Right renal cortex interstitium (tissue), 3 donors: ENCODE data around the gene SEPTIN10. TPM values are rescaled to one million over a fixed set of nuclear protein-coding genes. Genes with fewer than 3 reads are reported as not detected.

Experiments
- DNase-seq, 3 donors: peaks; one replicate each; pipeline ENCODE4 v3.0.0-alpha.2; 2013; ENCODE audit warnings: low read depth in 3 of 3, low spot score in 2 of 3
- polyA plus RNA-seq, 3 donors: library from polyadenylated mRNA; unstranded; fragments of 120-200 nt; gene quantifications; one replicate each; pipeline ENCODE4 v1.2.1, GENCODE V29; 2013; ENCODE audit not compliant: insufficient read length in 3 of 3

SEPTIN10 gene
- polyA plus RNA-seq, 3 donors = 114 to 116 (median 115) TPM

DNA sequence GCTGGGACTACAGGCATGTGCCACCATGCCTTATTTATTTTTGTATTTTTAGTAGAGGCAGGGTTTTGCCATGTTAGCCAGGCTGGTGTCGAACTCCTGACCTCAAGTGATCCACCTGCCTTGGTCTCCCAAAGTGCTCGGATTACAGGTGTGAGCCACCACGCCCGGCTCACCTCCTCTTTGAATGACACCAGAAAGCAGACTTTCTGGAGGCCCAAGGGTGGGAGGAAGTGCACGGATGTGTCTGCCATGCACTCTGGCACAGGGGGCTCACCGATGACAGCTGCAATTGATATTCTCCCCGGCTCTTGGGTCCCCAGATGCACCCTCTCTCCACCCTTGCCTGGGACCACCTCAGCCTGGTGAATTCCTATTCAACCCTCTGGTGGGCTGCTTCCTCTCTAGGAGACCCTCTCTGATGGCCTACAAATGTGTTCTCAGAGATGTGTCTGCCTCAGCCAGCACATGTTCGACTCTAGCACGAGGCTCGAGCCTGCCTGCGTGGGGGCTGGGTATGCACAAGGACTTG lies 87.3 kb downstream of the SEPTIN10 start:
- DNase-seq = no peak

DNA sequence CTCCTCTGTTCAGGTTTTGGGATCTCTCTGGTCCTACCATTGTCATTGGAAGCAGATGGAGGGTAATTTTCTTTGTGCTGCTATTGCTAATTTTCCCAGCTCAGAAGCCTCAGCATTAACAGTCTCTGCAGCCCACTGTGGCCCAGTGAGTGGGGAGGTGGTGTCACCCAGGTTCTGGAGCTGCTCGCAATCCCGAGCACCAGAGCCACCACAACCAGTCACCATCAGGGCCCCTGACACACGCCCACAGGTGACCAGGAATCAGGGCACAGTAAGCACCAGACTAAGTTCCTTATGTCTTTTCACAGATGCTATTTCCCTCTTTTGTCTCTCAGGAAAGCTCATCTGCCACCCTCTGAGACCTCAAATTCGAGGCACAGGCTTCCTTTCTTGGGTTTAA lies 87.9 kb downstream of the SEPTIN10 start:
- no peak for DNase-seq

- no peak for DNase-seq
Observed at GRCh38 chr2:109523536-109524361, 90.0 kb downstream of the SEPTIN10 start.

GRCh38 chr2:109523121-109523520 lies 90.6 kb downstream of the SEPTIN10 start:
- DNase-seq = no peak

- DNase-seq = no peak
Observed at GRCh38 chr2:109522063-109522374, 91.7 kb downstream of the SEPTIN10 start.

- no peak for DNase-seq
Observed at GRCh38 chr2:109521233-109522062, 92.3 kb downstream of the SEPTIN10 start.

DNA sequence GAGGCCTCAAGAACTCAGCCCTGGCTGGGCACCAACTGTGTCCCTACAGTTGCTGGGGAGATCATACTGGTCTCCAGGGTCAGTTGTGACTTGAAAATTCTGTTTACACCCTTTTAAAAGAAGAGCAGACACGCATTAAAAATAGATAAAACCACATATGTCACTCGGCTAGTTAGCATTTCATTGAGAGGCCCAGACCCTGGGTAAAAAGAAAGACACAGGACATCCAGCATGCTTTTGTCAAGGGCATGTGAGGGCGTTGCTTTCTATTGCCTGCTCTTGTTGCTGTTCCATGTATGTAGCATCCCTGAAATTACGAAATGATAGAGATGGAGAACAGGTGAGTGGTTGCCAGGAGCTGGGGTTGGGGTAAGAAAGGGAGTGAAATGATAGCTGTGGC lies 94.3 kb downstream of the SEPTIN10 start:
- no peak for DNase-seq

- DNase-seq = no peak
Observed at GRCh38 chr2:109517118-109517889, 96.5 kb downstream of the SEPTIN10 start.

GRCh38 chr2:109516445-109517117 lies 97.2 kb downstream of the SEPTIN10 start:
- DNase-seq = no peak

GRCh38 chr2:109514857-109515256 lies 98.9 kb downstream of the SEPTIN10 start:
- no peak for DNase-seq

DNA sequence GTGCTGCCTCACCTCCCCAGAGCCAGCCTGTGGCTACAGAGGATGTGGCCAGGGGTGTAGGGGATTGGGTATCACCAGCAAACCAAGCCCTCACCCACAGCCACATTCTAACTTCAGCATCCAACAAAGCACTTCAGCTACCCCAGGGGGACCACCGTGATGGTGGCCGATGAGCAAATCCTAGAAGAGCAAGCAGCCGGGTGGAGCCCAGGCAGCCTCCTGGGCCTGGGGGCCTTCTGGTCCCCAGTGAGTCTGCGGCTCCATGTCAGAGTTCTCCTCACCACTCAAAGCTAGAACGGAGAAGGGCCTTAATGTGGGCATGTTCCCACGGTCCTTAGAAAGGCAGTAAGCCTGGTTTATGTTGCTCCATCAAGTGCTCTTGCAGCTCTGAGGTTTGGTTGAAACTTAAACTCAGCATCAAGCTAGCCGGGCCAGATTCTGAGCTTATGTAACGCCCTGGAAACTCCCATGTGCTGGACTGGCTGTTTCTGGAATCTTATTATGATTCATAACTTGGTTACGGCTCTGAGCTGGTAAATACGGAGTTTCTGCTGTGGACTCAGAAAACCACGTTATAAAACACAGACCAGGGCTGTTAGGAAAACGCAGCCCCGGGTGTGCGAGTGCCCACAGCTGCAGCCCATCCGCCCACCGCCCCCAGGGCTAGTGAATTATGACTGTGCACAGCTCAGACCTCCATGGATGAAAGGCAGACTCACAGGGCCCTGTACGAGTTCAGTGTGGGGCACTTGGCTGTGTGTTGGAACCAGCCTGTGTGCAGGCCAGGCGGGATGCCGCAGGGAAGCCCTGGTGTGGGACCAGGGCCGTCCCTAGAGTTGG lies 99.8 kb downstream of the SEPTIN10 start:
- no peak for DNase-seq

DNA sequence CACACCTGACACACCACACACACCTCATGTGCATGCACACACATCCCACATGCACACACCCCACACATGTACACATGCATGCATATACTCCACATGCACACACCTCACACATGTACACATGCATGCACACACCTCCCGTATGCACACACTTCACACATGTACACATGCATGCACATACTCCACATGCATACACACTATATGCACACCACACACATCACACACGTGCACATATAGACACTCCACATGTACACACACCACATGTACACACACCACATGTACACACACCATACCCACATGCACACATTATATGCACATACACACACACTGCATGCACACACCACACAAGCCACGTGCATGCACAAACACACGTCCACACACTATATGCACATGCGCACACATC lies 100.5 kb downstream of the SEPTIN10 start:
- DNase-seq = no peak

- DNase-seq = no peak
Observed at GRCh38 chr2:109512076-109512475, 101.7 kb downstream of the SEPTIN10 start.

DNA sequence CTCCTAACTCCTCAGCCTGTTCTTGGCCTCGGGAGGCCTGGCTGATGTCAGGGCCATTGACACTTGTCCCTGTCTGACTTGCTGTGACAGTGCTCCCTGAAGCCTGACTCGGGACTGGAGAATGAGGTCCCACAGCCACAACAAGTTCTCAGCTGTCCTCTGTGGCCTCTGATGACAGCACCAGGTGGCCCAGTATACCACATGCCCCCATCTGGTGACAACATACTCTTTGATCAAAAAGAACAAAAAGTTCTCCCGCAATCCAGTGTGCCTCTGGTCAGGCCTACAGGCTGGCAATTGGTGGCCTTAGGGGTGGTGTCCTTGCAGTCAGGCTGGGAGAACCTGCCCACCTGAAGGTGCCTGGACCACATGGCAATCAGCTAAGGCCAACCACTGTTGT lies 102.6 kb downstream of the SEPTIN10 start:
- DNase-seq = no peak

DNA sequence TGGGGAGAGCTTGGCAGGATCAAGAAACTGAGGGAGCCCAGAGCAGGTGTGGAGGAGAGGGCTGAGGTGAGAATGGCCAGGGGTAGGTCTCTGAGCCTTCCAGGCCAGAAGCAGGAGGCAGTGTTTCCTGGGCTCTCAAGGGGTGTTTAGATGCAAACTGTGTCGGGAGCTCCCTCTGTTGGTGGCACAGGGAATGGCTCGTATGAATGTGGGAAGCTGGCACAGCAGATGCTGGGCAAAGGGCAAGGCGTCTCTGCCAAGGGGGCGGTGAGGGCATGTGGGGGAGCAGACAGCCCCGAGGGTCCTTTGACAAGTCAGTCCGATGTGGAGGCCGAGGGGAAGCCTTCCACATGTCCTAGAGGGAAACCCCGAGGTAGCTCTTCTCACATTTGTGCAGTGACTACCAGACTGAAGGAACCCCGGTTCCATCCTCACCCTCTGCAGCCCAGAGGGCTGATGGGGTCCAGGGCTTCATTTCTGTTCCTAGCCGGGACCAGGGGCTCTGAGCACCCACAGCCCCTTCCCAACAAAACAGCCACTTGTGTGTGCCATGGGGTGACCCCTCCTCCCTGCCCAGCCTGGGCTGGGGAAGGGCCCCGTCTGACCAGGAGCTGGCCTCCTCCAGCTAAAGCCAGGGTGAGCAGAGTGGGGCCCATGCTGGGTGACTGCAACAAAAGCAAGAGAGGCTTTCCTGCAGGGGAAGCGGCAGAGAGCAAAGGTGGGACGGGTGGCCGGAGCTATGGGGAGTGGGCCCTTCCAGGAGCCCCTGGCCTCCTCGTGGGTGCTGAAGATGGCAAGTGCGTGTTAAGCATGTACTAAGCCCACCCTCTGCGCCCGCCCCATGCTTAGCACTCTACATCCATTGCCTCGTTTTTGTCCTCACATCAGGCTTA lies 103.4 kb downstream of the SEPTIN10 start:
- DNase-seq = no peak

DNA sequence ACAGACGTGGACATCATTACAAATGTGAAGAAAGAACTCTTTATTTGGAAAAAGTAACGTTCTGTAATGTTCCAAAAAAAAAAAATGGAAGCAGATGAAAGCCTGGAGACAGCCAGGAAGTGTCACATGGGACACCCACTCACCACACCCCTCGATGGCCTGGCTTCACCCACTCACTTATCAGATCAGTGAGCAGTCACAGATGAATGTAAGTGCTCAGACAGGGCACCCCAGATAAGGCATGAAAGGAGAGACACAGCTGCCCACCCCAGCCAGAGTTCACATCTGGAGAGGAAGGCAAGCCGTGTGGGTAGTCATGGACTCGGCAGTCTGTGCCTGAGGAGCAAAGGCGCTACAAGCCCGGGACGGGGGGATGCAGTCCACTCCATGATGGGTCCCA lies 105.2 kb downstream of the SEPTIN10 start:
- DNase-seq = no peak

DNA sequence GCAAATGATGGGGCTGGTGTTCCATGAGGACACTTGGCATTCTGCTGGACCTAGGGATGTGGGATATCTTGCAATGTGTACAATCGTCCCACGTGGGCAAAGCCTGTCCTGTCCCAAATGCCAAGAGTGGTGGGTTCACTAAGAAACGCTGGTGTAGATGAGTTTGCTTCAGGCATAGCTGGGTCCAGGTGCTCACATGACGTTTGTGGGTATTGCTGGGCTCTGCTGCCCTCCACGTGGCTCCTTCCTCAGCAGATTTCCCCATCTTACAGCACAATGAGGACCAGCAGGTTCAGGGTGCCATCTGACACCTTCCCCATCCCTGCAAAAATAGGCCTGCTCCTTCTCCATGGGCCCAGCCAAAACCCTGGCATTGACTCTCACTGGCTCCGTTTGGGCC lies 105.9 kb downstream of the SEPTIN10 start:
- no peak for DNase-seq

DNA sequence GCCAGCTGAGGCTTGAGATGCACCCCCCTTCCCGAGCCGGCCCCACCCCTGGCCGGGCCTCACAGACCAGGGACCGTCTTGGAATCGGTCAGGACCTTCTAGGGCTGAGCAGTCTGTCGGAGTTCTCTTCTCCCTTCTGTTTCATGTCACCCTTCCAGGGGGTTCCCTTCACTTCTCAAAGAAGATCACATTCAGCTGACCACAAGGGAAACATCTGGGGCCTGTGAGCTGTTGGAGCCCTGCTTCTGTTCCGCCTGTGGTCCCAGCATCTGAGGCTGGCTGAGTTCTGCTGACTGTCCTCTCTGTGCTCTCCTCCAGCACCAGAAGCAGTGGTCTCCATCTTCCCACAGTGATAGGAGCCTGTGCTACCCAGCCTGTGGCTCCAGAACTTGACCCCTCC lies 106.5 kb downstream of the SEPTIN10 start:
- no peak for DNase-seq

DNA sequence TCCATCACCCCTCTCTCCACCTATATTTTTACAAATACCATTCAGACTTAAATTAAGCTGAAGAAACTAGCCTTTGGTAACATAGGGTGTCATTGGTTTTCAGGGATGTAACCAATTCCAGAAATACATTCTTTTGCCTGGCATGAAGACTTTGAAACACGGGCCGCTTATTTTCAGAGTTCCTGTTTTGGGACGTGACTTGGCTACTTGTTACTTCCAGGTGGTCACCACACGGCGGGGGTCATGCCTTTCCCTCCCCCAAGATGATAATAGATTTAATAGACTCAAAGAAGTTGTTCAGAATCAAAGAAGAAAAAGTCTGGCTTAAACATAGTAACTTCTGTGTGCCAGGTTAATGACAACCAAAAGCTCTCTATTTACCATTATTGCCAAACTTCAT lies 110.6 kb downstream of the SEPTIN10 start:
- no peak for DNase-seq
